Duodenal mucosa (tissue), 2 donors: ENCODE data around the gene GALNT14.

ENCODE experiments used
- H3K27ac ChIP-seq: one replicate; pipeline ENCODE4 v1.7.0; 2013; ENCODE audit warnings: low read depth, low read length
- H3K27me3 ChIP-seq, 2 donors: one replicate each; pipeline ENCODE4 v1.7.0; 2013; ENCODE audit warnings: low read length in 2 of 2, control low read depth in 1 of 2; ENCODE audit not compliant: insufficient read depth in 2 of 2, control insufficient read depth in 1 of 2
- H3K36me3 ChIP-seq, 2 donors: one replicate each; pipeline ENCODE4 v1.7.0; 2013; ENCODE audit warnings: low read length in 2 of 2, control low read depth in 1 of 2; ENCODE audit not compliant: insufficient read depth in 2 of 2, control insufficient read depth in 1 of 2
- H3K4me1 ChIP-seq, 2 donors: one replicate each; pipeline ENCODE4 v1.7.0; 2013; ENCODE audit warnings: low read length in 2 of 2, control low read depth in 1 of 2; ENCODE audit not compliant: insufficient read depth in 2 of 2, control insufficient read depth in 1 of 2
- H3K4me3 ChIP-seq, 2 donors: one replicate each; pipeline ENCODE4 v1.7.0; 2013; ENCODE audit warnings: low read length in 2 of 2, low read depth in 1 of 2
- H3K9ac ChIP-seq, 2 donors: one replicate each; pipeline ENCODE4 v1.7.0; 2013; ENCODE audit warnings: low read length in 2 of 2, low read depth in 1 of 2
- H3K9me3 ChIP-seq, 2 donors: one replicate each; pipeline ENCODE4 v1.7.0; 2013; ENCODE audit warnings: low read length in 2 of 2, control low read depth in 1 of 2; ENCODE audit not compliant: control insufficient read depth in 1 of 2

GALNT14 gene

GRCh38 chr2:30935795-30936194, 202.4 kb downstream of the GALNT14 start:
- no peak overlapping the region for H3K27ac ChIP-seq
- no peak overlapping the region for H3K9ac ChIP-seq
- no peaks in the 10 kb centered on the region for H3K36me3 ChIP-seq
- H3K9me3 ChIP-seq, result no peaks in the 10 kb centered on the region
- no peaks in the 10 kb centered on the region for H3K4me1 ChIP-seq
- H3K27me3 ChIP-seq, result no peaks in the 10 kb centered on the region
- H3K4me3 ChIP-seq, result no peak overlapping the region

- Histone ChIP-seq H3K9me3 (no peaks in the 10 kb centered on the region), H3K36me3 (no peaks in the 10 kb centered on the region), H3K27ac (no peak overlapping the region), H3K9ac (no peak overlapping the region), H3K4me3 (no peak overlapping the region), H3K4me1 (no peaks in the 10 kb centered on the region), H3K27me3 (no peaks in the 10 kb centered on the region)
Measured at GRCh38 chr2:30934066-30934465, 204.2 kb downstream of the GALNT14 start.

GRCh38 chr2:30933496-30933895, 204.7 kb downstream of the GALNT14 start:
- no peak overlapping the region for H3K4me3 ChIP-seq
- no peak overlapping the region for H3K9ac ChIP-seq
- no peaks in the 10 kb centered on the region for H3K4me1 ChIP-seq
- no peaks in the 10 kb centered on the region for H3K9me3 ChIP-seq
- no peak overlapping the region for H3K27ac ChIP-seq
- H3K36me3 ChIP-seq, result no peaks in the 10 kb centered on the region
- no peaks in the 10 kb centered on the region for H3K27me3 ChIP-seq

GRCh38 chr2:30932870-30933269, 205.4 kb downstream of the GALNT14 start:
- H3K36me3 ChIP-seq, result no peaks in the 10 kb centered on the region
- no peaks in the 10 kb centered on the region for H3K27me3 ChIP-seq
- no peaks in the 10 kb centered on the region for H3K9me3 ChIP-seq
- H3K27ac ChIP-seq, result no peak overlapping the region
- no peak overlapping the region for H3K4me3 ChIP-seq
- no peaks in the 10 kb centered on the region for H3K4me1 ChIP-seq
- H3K9ac ChIP-seq, result no peak overlapping the region

GRCh38 chr2:30931841-30932407, 206.3 kb downstream of the GALNT14 start:
- Histone ChIP-seq H3K9ac (no peak overlapping the region), H3K9me3 (no peaks in the 10 kb centered on the region), H3K27ac (no peak overlapping the region), H3K36me3 (no peaks in the 10 kb centered on the region), H3K27me3 (no peaks in the 10 kb centered on the region), H3K4me3 (no peak overlapping the region), H3K4me1 (no peaks in the 10 kb centered on the region)

GRCh38 chr2:30930716-30931115, 207.5 kb downstream of the GALNT14 start:
- Histone ChIP-seq H3K36me3 (no peaks in the 10 kb centered on the region), H3K9me3 (no peaks in the 10 kb centered on the region), H3K4me1 (no peaks in the 10 kb centered on the region), H3K4me3 (no peak overlapping the region), H3K27me3 (no peaks in the 10 kb centered on the region), H3K9ac (no peak overlapping the region), H3K27ac (no peak overlapping the region)

GRCh38 chr2:30927465-30928075, 210.7 kb downstream of the GALNT14 start:
- no peaks in the 10 kb centered on the region for H3K36me3 ChIP-seq
- no peak overlapping the region for H3K4me3 ChIP-seq

GRCh38 chr2:30926606-30927005, 211.6 kb downstream of the GALNT14 start:
- H3K36me3 ChIP-seq, result no peaks in the 10 kb centered on the region
- H3K27ac ChIP-seq, result no peak overlapping the region
- no peak overlapping the region for H3K9ac ChIP-seq
- H3K4me1 ChIP-seq, result no peaks in the 10 kb centered on the region
- no peaks in the 10 kb centered on the region for H3K9me3 ChIP-seq
- H3K4me3 ChIP-seq, result no peak overlapping the region
- H3K27me3 ChIP-seq, result no peaks in the 10 kb centered on the region

More at GRCh38 chr2:30927465-30928075, 210.7 kb downstream of the GALNT14 start:
- Histone ChIP-seq H3K27ac (no peak overlapping the region), H3K9ac (no peak overlapping the region), H3K27me3 (no peaks in the 10 kb centered on the region), H3K4me1 (no peaks in the 10 kb centered on the region), H3K9me3 (no peaks in the 10 kb centered on the region)

GRCh38 chr2:30923623-30924022, 214.6 kb downstream of the GALNT14 start:
- Histone ChIP-seq H3K27me3 (no peaks in the 10 kb centered on the region), H3K4me1 (no peaks in the 10 kb centered on the region)

GRCh38 chr2:30920511-30920910, 217.7 kb downstream of the GALNT14 start:
- Histone ChIP-seq H3K4me1 (no peaks in the 10 kb centered on the region), H3K9me3 (no peaks in the 10 kb centered on the region), H3K27ac (no peak overlapping the region), H3K36me3 (no peaks in the 10 kb centered on the region), H3K27me3 (no peaks in the 10 kb centered on the region), H3K9ac (no peak overlapping the region), H3K4me3 (no peak overlapping the region)

More at GRCh38 chr2:30923623-30924022, 214.6 kb downstream of the GALNT14 start:
- no peak overlapping the region for H3K4me3 ChIP-seq
- H3K9ac ChIP-seq, result no peak overlapping the region
- H3K36me3 ChIP-seq, result no peaks in the 10 kb centered on the region
- no peak overlapping the region for H3K27ac ChIP-seq
- H3K9me3 ChIP-seq, result no peaks in the 10 kb centered on the region
